Stomach (tissue), 4 donors: ENCODE data around the gene HLCS.

ENCODE experiments used
- CTCF ChIP-seq, 7 experiments: fragments of 450-650 bp in 4 of 7; fragments of 200-600 bp in 3 of 7; sonication (generic) in 3 of 7; IDR thresholded peaks; one replicate each; pipeline ENCODE4 v1.5.1; 2016 to 2019; ENCODE audit warnings: antibody characterized with exemption in 7 of 7, control low read depth in 2 of 7, mild to moderate bottlenecking in 1 of 7
- EP300 ChIP-seq: sonication (generic); formaldehyde crosslinking; IDR thresholded peaks from one replicate; pipeline ENCODE4 v1.6.1; 2017; ENCODE audit warnings: antibody characterized with exemption
- POLR2A ChIP-seq, 4 donors: fragments of 450-650 bp; IDR thresholded peaks; one replicate each; pipeline ENCODE4 v1.6.1; 2016; ENCODE audit warnings: antibody characterized with exemption in 4 of 4, control low read depth in 2 of 4, mild to moderate bottlenecking in 1 of 4, moderate library complexity in 1 of 4
- POLR2AphosphoS5 ChIP-seq, 3 donors: sonication (generic); formaldehyde crosslinking; IDR thresholded peaks; one replicate each; pipeline ENCODE4 v1.6.1; 2016; ENCODE audit warnings: antibody characterized with exemption in 3 of 3

GRCh38 chr21:36744190-36744559 lies 222.3 kb downstream of the HLCS start:
- TF ChIP-seq CTCF (IDR thresholded peaks at IDR 0.05): no peak
- no peak for TF ChIP-seq POLR2A (IDR thresholded peaks at IDR 0.05)
- no peak for TF ChIP-seq POLR2AphosphoS5 (IDR thresholded peaks at IDR 0.05)
- TF ChIP-seq EP300: no peak
